Fibroblast of lung (primary cell): Measurements from ENCODE around the gene MPRIP. TPM values are rescaled to one million over a fixed set of nuclear protein-coding genes. Genes with fewer than 3 reads are reported as not detected.
A peak's percentile ranks its signal among the peaks of the same experiment; 100 is the strongest.

Experiments used
- DNase-seq, 2 donors: peaks; one replicate each; pipeline versions ENCODE4 v3.0.0 to v3.0.0-alpha.2; 2010; ENCODE audit warnings: low read depth in 2 of 2
- H2AFZ ChIP-seq: 2 replicates; pipeline ENCODE4 v1.5.1; 2012; ENCODE audit warnings: low read length, control low read depth, inconsistent platforms
- H3K27ac ChIP-seq: 2 replicates; pipeline ENCODE4 v1.5.1; 2011; ENCODE audit warnings: low read length, control low read depth; ENCODE audit not compliant: insufficient read depth
- H3K27me3 ChIP-seq: 2 replicates; pipeline ENCODE4 v1.5.1; 2011; ENCODE audit warnings: mild to moderate bottlenecking, low read length; ENCODE audit not compliant: control insufficient read depth, insufficient read depth
- H3K36me3 ChIP-seq: 2 replicates; pipeline ENCODE4 v1.5.1; 2011; ENCODE audit warnings: low read length; ENCODE audit not compliant: control insufficient read depth, insufficient read depth
- H3K4me1 ChIP-seq: 2 replicates; pipeline ENCODE4 v1.5.1; 2011; ENCODE audit warnings: low read length; ENCODE audit not compliant: control insufficient read depth, insufficient read depth; ENCODE audit errors: extremely low read depth
- H3K4me2 ChIP-seq: 2 replicates; pipeline ENCODE4 v1.5.1; 2011; ENCODE audit warnings: low read length, control low read depth; ENCODE audit not compliant: insufficient read depth; ENCODE audit errors: extremely low read depth
- H3K4me3 ChIP-seq, 4 experiments: fragments of 200-600 bp in 1 of 4; sonication (generic) in 1 of 4; replicated peaks in 1 of 4; 2 replicates each; pipeline ENCODE4 v1.5.1; 2011 to 2016; ENCODE audit warnings: low read length in 4 of 4, low read depth in 3 of 4, mild to moderate bottlenecking in 3 of 4, control low read depth in 2 of 4, inconsistent platforms in 1 of 4, mixed read lengths in 1 of 4; ENCODE audit not compliant: insufficient read depth in 1 of 4; ENCODE audit errors: control extremely low read depth in 1 of 4
- H3K79me2 ChIP-seq: 2 replicates; pipeline ENCODE4 v1.5.1; 2012; ENCODE audit warnings: mild to moderate bottlenecking, low read length, inconsistent platforms; ENCODE audit not compliant: control insufficient read depth, insufficient read depth
- H3K9ac ChIP-seq: 2 replicates; pipeline ENCODE4 v1.5.1; 2011; ENCODE audit warnings: mild to moderate bottlenecking, low read length, control low read depth; ENCODE audit not compliant: insufficient read depth
- H3K9me3 ChIP-seq: 2 replicates; pipeline ENCODE4 v1.5.1; 2012; ENCODE audit warnings: low read depth, low read length; ENCODE audit not compliant: control insufficient read depth, insufficient read depth
- H4K20me1 ChIP-seq: 2 replicates; pipeline ENCODE4 v1.5.1; 2011; ENCODE audit warnings: low read length; ENCODE audit not compliant: control insufficient read depth, insufficient read depth; ENCODE audit errors: extremely low read depth
- EZH2 ChIP-seq: IDR thresholded peaks from 2 replicates; pipeline ENCODE4 v1.5.1; 2012; ENCODE audit warnings: low read length, control low read depth, mild to moderate bottlenecking; ENCODE audit errors: missing control alignments
- polyA plus RNA-seq, 2 donors: library from polyadenylated mRNA; depleted of rRNA in 1 of 2; stranded (reverse) in 1 of 2; unstranded in 1 of 2; fragments of >200 nt; gene quantifications; 2 replicates each; pipeline ENCODE4 v1.2.1, GENCODE V29; 2011 to 2012; ENCODE audit warnings: missing spikeins in 1 of 2
- total RNA-seq: library from RNA; depleted of rRNA; stranded (reverse); fragments of >200 nt; gene quantifications from 2 replicates; pipeline ENCODE4 v1.2.1, GENCODE V29; 2014
- TF ChIP-seq, protein P1 (sequence below), 2 donors: IDR thresholded peaks in 1 of 2; conservative IDR thresholded peaks in 1 of 2; 1 replicate in 1 of 2; 2 replicates in 1 of 2; pipeline ENCODE4 v1.5.1; 2011 to 2012; ENCODE audit warnings: low read length in 2 of 2, control low read depth in 1 of 2, inconsistent platforms in 1 of 2, low read depth in 1 of 2, mild to moderate bottlenecking in 1 of 2

MPRIP gene
- total and polyA plus RNA-seq, 2 donors (not counting 1 experiment from before 2014, with no cell fraction given) = 104 to 124 TPM

DNA sequence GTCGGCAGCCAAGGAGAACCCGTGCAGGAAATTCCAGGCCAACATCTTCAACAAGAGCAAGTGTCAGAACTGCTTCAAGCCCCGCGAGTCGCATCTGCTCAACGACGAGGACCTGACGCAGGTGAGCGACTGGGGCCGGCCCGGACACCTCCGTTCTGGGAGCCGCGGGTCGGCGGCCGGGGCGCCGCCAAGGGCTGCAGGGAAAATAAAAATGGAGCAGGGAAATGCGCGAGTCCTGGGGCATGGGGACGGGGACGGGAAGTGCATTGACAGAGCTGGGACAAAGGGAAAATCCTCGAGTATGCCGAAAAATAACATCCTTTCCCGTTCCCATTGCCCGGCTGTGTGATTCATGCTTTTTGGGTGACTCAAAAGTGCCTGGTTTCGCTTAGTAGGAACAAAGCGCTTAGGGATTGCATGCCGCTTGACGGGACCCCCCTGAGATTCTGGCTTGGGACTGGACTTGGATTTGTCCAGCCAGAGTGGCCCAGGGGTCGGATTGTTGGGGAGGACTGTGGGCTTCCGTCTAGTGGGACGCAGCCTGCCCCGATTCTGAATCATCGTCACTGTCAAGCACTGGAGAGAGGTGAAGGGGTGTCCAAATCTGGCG is 699 bp downstream of the MPRIP start:
- TF ChIP-seq, protein P1, sequence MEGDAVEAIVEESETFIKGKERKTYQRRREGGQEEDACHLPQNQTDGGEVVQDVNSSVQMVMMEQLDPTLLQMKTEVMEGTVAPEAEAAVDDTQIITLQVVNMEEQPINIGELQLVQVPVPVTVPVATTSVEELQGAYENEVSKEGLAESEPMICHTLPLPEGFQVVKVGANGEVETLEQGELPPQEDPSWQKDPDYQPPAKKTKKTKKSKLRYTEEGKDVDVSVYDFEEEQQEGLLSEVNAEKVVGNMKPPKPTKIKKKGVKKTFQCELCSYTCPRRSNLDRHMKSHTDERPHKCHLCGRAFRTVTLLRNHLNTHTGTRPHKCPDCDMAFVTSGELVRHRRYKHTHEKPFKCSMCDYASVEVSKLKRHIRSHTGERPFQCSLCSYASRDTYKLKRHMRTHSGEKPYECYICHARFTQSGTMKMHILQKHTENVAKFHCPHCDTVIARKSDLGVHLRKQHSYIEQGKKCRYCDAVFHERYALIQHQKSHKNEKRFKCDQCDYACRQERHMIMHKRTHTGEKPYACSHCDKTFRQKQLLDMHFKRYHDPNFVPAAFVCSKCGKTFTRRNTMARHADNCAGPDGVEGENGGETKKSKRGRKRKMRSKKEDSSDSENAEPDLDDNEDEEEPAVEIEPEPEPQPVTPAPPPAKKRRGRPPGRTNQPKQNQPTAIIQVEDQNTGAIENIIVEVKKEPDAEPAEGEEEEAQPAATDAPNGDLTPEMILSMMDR (conservative IDR thresholded peaks at IDR 0.05 in 1 of 2, IDR thresholded peaks at IDR 0.05 in 1 of 2; ENCODE audit: low read depth in 1 of 2, low read length in 2 of 2) = no peak
- TF ChIP-seq EZH2 = no peak
- Histone ChIP-seq H3K36me3 (peaks cover 1% of the 10 kb centered on the region), H3K27ac (peak overlapping the region; percentile 71), H3K4me1 (peaks cover 17% of the 10 kb centered on the region), H3K9ac (peak overlapping the region; percentile 80), H4K20me1 (no peaks in the 10 kb centered on the region), H3K27me3 (no peaks in the 10 kb centered on the region), H3K9me3 (no peaks in the 10 kb centered on the region), H2AFZ (no peak overlapping the region), H3K4me2 (peak overlapping the region; percentile 88), H3K4me3 (peak overlapping the region; percentile 60 to 95 (median 72)), H3K79me2 (peaks cover 51% of the 10 kb centered on the region)
- DNase-seq = peak; percentile 51 to 65

DNA sequence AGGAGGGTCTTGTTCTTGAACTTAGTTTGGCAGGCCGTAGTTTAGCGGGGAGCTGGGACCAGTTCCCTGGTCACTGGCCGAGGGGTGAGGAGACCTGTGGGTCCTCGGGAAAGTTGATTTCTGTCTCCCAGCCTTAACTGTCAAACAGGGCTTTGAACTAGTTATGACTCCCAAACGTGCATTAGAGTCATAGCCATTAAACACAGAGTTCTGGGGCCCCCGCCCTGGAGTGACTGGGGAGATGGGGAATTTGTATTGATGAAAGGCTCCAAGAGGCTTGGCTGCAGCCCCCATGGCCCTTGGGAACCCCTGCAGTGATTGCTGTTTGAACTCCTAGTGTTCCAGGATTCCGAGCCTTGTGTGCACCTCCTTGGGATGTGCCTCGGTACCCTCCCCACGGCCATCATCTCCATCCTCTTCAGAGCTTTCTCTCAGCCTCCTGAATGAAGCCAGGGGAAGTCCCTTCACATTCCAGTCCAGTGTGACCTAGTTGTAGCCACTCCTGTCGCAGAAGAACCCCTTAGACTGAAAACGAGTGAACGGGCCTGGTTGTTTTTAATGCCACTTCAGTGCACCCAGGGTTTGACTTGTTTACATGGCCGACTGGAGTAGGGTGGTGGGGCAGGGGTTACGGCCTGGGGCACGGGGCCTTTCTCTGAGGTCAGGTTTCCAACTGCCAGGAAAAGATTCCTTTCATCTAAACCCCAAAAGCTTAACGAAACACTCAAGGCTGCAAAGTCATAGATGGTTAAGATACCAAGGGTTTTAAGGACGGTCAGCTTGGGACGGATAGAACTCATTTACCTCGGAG is 1.4 kb downstream of the MPRIP start:
- Histone ChIP-seq H3K27ac (peak overlapping the region; percentile 71), H2AFZ (no peak overlapping the region), H3K4me1 (peaks cover 17% of the 10 kb centered on the region), H3K9ac (peak overlapping the region; percentile 80), H4K20me1 (no peaks in the 10 kb centered on the region), H3K4me2 (peak overlapping the region; percentile 88), H3K36me3 (peaks cover 1% of the 10 kb centered on the region), H3K4me3 (peak overlapping the region; percentile 60 to 95 (median 72)), H3K79me2 (peaks cover 58% of the 10 kb centered on the region), H3K9me3 (no peaks in the 10 kb centered on the region), H3K27me3 (no peaks in the 10 kb centered on the region)
- DNase-seq = no peak
- TF ChIP-seq EZH2 = no peak

DNA sequence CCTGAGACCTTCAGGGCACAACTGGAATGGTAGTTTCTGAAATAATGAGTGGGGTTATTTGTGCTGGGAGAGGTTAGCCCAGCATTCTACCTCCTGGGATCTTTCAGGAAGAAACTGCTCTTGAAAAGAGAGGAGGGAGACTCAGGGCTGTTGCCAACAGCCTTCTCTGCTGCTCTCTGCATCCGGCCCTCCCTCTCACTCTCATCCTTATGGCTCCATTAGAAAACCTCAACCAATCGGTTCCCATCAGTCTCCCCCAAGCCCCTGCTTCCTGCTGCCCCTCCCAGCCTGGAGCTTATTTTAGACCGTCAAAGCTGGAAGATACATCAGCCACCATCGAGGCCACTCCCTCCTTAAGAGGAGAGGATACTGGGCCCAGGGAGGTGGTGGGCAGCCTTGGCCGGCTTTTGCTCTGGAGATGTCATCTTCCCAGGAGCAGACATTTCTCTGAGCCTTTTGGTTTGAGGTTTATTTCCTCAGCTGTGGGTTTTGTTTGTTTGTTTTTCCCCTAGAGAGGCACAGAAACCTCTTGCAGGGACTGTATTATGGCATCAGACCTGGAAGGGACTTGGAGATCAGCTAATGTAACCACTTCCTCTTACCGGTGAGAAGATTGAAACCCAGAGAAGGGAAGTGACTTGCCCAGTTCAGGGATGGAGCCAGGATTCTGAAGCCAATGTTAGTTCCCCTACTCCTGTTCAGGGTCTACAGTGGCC is 2.7 kb downstream of the MPRIP start:
- Histone ChIP-seq H3K27ac (peak overlapping the region; percentile 71), H3K9me3 (no peaks in the 10 kb centered on the region), H3K36me3 (peaks cover 1% of the 10 kb centered on the region), H2AFZ (no peak overlapping the region), H3K4me1 (peaks cover 17% of the 10 kb centered on the region), H3K27me3 (no peaks in the 10 kb centered on the region), H3K4me3 (peak overlapping the region; percentile 60 to 95 (median 72)), H4K20me1 (no peaks in the 10 kb centered on the region), H3K4me2 (peak overlapping the region; percentile 88), H3K79me2 (peaks cover 70% of the 10 kb centered on the region), H3K9ac (peak overlapping the region; percentile 39)
- no peak for TF ChIP-seq EZH2
- TF ChIP-seq, protein P1 (conservative IDR thresholded peaks at IDR 0.05 in 1 of 2, IDR thresholded peaks at IDR 0.05 in 1 of 2; ENCODE audit: low read depth in 1 of 2, low read length in 2 of 2) = no peak
- DNase-seq = peak; percentile 75 to 85
